CMK (cell line): ENCODE measurements around the gene TOM1.
A peak's percentile ranks its signal among the peaks of the same experiment; 100 is the strongest.

Experiments
- DNase-seq: peaks from one replicate; pipeline ENCODE4 v3.0.0-alpha.2; 2010; ENCODE audit warnings: low read depth

The TOM1 gene

DNA sequence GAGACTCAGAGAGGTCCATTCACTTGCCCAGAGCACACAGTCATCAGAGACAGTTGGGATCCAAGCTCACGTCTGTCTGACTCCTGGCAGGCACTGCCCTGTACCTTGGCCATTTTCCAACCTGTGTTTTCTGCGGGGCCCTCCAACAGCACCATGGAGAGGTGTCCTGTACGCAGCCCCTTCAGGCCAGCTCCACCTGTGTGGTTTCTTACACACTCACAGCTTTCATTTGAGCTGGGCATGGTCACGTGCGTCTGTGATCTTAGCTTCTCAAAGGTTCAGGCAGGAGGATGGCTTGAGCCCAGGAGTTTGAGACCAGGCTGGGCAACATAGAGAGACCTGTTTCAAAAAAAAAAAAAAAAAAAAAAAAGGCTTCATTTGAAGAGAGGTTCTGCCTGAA, 24.4 kb downstream of the TOM1 start:
- DNase-seq = no peak

DNA sequence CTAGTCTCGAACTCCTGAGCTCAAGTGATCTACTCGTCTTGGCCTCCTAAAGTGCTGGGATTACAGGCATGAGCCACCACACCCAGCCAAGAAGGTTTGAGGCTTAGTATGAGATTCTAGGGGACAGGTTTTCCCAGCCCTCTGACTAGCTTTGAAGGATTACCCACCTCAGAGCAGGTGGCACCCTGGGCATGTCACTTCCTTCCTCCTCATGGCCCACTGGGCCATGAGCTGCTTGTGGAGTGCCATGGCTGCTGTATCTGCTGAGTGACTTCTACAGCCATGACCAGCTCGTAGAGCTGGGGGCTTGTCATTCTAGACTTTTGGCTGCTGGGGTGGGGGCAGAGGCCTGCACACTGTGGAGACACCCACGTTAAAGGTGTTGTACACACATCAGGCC, 25.1 kb downstream of the TOM1 start:
- no peak for DNase-seq

DNA sequence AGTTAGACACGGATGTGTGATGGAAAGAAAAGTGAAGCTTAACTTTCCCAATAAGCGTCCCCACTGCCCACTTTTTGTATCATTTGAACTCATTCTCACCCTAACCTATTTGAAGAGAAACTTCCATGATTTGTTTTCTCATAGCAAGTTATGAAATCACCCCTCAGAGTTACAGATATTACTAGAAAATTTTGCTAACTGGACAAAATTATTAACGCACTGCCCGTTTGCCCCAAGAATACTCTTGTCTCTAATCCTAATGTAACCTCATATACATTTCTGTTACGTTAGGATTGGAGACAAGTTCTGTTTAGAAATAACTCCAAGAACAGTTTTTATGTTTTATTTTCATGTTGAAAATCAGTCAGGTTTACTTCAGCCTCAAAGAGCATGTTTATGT, 25.5 kb downstream of the TOM1 start:
- DNase-seq = no peak

DNA sequence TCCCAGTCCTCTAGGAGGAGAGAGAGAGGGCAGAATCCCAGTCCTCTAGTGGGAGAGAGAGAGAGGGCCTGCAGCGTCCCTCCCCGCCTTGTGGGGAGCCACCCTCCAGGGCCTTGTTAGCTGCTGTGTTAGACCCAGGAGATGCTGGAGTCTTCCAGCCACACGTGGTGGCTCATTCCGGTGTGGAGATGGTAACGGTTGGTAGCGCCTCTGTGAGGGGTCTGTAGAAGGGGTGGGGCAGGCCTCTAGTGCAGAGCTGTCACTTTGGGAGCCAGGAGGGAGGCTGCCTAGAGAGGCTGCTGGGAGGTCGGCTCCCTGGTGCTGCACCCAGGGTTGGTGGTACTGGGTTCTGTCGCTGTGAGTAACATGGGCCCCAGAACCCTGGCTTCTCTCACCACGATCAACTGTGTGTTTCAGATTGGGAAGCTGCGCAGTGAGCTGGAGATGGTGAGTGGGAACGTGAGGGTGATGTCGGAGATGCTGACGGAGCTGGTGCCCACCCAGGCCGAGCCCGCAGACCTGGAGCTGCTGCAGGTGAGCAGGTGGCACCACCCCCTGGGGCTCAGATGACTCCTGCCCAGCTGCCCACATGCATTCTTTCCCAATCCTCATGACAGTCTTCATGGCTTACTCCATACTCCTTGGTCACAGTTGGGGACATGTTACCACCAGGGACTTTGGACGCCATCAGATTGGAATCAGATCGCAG, 27.3 kb downstream of the TOM1 start:
- no peak for DNase-seq

DNA sequence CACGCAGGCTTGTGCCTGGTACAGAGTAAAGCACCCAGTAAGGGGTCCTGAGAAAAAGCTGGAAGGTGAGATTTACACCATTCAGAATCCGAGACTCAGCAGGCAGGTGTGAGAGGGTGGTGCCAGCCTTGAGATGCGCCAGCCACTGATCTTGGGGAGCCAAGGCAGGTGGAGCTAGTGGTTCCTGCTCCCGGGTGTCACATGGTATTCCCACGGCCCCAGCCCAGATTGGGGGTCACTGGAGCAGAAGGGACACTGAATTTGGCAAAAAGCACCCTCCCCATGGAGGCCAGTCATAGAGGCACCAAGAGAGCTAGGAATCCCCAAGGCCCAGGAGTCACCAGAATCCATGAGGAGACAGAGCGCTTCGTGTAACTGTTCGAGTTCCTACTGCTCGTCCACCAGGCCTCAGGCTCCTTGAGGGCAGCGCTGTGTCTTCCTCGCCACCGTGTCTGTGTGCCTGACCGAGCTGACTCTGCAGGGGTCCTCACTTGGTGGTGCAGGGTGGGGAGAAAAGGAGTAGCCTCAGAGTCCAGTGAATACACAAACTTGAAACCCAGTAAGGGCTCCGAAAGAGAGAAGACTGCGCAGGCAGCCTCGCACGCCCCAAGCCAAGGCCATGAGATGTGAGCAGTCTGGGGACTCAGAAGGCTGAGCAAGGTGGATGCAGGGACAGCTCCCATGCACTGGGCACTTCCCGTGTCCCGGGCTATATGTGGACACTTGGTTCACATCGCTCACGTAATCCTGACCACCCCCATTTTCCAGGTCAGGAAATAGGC, 28.2 kb downstream of the TOM1 start:
- no peak for DNase-seq

DNA sequence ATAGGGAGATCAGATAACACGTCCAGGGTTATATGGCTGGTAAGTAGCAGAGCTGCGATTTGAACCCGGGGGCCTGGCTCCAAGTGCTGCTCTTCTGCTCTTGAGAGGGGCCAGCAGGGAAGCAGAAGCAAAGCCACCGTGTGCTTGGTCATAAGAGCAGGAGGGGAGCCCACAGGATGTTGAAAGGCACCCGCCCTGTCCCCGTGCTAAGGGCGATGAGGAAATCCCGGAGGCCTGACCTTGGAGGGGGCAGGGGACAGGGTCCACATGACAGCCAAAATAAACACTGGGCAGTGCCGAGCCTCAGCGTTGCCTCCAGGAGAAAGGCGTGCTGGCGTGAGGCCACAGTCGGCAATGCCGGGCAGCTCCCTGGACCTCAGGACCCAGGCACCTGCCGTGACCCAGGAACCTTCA, 28.8 kb downstream of the TOM1 start:
- no peak for DNase-seq

DNA sequence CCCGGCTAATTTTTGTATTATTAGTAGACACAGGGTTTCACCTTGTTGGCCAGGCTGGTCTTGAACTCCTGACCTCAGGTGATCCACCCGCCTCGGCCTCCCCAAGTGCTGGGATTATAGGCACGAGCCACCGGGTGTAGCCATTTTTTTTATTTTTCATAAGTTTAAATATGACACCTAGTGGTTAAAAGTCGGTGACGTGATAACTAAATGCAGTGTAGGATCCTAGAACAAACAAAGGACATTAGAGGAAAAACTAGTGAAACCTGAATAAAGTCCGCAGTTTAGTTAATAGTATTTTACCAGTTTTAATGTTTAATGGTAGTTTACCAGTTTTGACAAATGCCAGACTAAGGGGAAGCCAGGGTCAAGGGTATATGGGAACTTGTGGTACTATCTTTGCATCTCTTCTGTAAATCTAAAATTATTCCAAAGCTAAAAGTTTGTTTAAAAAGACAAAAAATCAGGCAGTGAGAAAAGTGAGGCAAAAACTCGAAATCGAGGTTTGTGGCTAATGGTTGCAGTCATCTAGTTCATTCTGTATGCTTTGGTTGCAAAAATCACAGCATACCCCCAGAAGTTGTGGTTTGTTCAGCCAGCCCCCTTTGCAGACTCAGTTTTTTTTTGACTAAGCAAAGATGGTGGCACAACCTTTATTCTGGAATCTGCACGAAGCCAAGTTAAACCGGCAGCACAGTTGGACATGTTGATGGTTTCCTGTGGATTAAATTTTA, 29.6 kb downstream of the TOM1 start:
- no peak for DNase-seq

DNA sequence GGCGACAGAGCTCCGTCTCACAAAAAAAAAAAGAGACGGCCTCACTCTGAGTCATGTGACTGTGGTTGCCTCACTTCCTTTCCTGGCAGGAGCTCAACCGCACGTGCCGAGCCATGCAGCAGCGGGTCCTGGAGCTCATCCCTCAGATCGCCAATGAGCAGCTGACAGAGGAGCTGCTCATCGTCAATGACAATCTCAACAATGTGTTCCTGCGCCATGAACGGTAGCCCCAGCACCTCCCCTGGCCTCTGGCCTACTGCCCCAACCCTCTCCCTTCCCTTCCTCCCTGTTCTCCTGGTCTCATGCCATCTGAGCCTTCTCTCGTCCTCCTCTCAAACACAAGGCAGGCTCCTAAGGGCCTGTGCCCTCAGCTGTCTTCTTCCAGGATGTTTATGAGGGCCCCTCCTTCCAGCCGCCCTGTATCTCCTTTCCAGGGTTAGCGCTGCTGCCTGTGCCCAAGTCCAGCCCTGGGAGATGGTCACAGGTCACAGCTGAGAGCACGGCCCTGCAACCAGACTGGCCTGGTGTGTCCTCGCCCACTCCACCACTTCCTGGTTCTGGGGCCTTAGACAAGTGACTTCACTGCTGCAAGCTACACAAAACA, 30.7 kb downstream of the TOM1 start:
- DNase-seq = peak; percentile 74

DNA sequence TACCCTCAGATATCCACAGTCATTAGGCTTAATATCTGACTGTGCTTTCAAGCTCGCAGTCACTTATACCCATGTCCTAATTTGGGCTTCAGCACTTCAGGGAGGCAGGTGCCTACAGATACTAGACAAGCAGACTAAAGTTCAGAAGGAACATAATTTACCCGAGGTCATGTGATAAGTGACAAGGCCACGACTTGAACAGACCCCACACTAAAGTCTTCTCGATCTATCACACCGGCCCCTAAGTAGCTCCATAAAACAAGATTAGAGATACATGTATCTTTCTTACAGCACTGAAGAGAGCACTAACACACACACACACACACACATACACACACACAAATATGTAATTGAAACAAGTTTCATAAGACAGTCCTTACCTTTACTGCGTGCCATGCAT, 32.6 kb downstream of the TOM1 start:
- no peak for DNase-seq

DNA sequence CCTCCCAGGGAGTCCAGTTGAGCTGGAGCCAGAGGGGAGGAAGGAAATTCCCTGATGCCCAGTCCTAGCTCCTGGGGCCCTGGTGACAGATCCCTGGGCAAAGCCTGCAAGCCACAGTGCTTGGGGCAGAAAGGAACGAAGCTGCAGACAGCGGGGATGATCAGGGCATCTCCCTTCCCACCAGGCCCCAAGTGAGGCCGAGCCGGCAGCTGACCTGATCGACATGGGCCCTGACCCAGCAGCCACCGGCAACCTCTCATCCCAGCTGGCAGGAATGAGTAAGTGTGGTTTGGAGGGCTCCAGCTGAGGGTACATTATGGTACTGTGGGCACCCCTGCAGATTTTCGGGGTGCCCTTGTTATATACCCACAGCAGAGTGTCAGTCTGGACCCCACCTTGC, 33.5 kb downstream of the TOM1 start:
- DNase-seq = no peak

DNA sequence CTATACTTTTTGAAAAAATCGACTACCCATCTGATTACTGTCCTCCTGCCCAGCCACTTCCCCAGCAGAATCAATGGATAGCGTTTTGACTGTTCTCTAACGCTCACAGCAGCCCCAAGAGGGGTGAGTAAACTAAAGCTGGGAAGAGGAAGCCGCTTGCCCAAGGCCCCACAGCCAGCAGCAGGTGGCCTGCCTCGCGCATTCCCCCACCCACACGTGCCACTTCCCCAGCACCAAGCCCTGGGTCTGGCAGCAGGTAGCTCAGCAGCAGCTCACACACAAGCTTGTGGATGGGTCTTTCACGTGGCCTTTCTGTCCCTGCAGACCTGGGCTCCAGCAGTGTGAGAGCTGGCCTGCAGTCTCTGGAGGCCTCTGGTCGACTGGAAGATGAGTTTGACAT, 34.3 kb downstream of the TOM1 start:
- no peak for DNase-seq

DNA sequence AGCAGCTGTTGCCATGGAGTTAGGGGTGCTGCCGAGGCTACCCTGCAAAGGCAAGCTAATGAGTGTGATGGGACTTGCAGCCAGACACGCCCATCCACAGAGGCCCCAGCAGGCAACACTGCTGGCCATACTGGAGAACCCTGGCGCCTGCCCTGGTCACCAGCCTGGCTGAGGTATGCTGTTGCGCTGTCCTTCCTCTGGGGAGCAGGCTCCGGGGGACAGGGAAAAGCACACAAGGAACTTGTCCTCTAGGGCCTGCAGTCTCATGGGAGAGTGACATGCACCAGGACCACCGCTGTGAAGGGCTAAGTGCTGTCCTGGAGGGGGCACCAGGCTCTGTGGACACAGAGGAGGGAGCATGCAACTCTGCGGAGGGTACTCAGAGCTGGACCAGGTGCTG, 35.8 kb downstream of the TOM1 start:
- DNase-seq = no peak

DNA sequence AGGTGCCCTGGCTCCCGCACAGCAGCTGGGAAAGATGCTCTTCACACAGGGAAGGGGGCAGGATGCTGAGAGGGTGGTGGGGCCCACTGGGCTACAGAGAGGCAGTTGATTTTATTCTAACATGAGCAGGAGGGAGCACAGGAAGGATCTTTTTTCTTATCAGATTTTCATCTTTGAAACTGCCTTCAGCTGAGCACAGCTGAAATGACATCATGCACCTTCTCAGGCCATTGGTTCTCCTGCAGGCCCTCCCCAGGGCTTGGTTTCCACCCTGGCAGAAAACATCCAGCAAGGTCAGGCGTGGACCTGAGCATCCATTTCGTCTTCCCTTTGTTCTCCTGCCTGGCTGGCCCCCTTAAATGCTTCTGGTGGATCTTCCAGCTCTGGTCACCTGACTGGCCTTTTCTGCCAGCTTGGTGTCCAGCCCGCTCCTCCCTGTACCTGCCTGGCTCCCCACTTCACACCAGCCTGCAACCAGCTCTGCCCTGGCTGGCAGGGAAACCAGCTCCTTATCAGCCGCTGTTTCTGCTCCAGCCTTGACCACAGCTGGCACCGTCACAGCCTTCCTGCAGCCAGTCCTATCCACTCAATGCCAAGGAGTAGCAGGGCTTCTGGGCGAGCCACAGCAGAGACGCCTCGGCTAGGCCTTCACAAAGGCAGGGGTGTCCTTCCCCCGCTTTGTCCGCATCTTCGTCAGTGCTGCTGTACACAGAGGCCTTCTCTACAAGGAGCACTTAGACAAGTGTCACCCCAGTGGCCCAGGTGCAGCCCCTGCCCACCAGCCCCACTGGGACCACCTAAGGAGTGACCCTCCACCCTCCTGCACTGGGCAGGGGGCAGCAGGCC, 36.5 kb downstream of the TOM1 start:
- no peak for DNase-seq

DNA sequence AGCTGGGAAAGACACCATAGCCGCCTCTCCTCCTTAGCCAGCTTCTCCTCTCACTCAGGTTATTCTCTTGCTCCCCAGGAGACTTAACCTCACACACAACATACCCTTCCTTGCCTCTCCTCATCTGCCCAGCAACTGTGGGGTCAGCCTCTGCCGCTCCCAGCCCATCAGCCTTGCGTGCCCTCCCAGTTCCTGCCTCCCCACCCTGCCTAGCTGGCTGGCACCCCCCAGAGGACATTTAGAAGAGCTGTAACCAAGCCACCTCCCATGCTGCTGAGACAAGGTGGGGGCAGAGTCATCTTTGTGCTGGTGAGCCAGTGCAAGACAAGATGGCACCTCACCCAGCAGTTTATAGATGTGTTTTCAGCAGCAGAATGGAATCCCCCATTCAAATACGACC, 38.2 kb downstream of the TOM1 start:
- DNase-seq = no peak

DNA sequence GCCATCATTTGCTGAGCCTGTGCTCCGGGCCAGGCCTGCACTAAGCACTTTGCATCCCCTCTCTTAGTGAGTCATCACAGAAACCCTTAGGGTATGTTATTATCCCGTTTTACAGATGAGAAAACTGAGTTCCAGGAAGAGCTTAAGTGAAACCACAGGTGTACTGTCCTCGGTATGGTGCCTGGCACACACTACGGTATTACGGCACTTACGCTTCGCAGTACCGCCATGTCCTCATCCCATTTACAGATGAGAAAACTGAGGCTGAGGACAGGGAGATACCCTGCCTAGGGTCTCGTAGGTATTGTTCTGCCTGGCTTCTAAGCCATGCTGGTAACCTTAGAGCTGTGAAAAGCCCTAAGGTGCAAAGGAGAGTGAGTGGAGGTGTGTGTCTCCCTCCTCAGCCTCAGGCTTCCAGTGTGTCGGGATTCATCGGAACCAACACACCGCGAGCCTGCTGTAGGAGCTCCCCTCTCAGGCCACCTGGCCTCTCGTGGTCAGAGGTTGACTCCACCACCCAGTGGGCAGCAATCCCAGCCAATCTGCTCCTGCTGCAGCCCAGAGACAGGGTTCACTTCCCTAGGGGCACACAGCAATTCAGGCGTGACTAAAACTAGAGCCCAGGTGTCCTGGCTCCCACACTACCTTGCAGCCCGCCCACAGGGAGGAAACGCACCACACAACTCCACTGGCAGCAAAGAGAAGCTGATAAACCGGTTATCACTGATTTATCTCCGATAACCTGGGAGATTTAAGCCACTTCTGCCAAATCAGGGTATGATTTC, 41.6 kb downstream of the TOM1 start:
- no peak for DNase-seq

DNA sequence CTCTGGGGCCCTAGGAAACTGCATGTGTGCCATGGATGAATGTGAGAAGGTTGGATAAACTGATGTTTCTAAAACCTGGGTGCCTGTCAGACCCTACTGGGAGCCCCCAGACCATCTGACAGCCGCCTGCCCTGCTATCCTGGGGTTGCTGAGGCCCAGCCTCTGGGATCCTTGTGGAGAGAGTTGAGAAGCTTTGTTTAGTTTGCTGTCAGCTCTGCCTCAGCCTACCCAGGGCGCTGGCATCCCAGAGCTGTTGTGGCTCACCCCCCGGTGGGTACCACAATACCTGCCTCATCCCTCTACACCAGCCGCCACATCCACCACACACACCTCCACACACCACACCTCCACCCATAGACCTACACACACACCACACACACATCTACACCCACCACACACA, 42.7 kb downstream of the TOM1 start:
- no peak for DNase-seq

DNA sequence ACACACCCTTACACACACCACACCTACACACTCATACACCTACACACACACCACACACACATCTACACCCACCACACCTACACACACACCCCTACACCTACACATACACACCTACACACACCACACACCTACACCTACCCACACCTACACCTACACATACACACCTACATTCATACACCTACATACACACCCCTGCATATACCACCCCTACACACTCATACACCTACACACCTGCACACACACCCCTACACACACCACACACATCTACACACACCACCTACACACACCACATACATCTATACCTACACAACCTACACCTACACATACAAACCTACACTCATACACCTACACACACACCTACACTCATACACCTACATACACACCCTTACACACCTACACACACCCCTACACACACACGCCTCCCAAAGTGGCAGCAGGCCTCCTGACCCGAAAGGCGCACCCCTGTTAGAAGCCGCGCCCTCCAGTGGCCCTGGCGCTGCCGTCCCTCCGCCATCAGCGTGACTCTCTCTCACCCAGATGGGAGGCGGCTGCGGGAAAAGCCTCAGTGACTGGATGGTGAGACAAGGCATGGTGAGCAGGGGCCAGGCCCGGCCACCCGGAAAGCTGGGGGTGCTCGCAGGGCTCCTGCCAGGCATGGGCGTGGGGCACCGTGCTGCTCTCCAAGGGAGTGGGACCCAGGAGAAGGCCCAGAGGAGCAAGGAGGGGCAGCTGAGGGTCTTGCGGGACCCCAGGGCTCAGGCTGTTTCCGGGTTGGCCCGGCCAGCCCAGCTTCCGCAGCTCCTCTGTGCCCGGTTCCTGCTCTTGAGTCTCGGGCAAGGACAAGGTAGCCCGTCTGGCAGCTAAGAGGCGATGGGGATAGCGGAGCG, 44.2 kb downstream of the TOM1 start:
- no peak for DNase-seq

DNA sequence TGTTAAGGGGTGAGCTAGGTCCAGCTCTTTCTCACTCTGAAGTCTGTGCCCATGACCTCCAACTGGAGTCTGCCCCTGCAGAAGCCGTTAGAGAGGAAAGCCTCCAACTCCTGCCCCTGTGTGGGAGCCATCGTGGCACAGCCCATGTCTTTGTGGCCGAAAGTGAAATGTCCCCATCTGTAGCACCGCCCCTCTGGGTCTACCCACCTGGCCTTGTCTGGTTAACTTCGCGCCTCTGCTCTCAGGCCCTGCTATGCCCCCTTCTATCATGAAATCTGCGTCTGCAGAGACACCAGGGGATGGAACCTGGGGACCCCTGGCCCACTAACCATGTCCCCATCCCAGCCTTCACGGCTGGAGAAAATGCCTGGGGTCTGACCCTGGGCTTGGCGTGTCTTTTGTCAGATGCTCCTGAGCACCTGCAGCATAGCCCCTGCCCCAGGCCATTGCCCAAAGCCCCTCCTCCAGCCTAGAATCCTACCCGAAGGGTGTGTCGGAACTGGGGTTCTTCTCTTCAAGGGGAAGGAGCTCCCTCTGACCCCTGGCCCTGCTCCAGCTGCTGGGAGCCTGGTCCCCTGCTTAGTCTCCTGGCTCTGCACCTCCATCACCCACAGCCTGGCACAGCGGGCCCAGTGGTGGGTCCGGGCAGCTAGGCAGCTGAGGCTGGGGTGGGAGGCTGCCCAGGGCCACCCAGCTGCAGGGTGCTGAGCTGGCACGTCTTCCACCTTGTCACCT, 45.4 kb downstream of the TOM1 start:
- DNase-seq = no peak

DNA sequence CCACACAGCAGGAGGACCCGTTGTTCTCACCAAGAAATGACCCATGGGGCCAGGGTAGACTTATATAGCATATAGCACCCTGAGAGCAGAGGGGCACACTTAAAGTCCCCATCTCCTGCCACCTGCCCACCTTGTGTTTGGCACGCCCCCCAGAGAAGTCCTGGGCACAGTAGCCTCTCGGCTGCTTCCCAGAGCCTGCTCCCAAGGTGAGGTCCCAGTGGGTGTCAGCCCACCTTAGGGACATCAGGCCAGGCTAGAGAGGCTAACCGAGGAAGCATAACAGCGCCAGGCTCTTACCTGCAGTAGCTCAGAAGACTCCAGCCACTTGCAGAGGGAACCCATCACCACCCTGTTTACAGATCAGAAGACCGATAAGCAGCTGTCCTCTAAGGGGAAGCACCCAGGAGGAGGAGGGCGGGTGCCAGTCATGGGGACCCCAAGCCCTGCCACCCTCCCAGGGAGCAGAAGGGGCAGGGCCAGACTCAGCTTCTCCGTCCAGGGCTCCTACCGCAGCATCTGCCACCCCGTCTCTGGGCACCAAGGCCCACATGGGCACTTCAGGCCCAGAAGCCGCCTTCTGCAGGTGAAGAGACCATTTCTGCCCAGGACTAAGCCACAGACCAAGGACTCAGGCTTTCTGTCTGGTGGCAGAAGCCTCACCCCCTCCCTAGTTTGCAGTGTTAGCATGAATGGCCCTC, 46.3 kb downstream of the TOM1 start:
- no peak for DNase-seq
